ENCODE measurements around the gene HSPA5.

GRCh38 chr9:125239631-125240597 is 1.2 kb downstream of the HSPA5 start:
- no peak for TF ChIP-seq CTCF (conservative IDR thresholded peaks at IDR 0.05; ENCODE audit: low read depth, low read length)
- no peak for TF ChIP-seq EZH2 (IDR thresholded peaks at IDR 0.05; ENCODE audit: borderline replicate concordance, low read depth, low read length, poor library complexity, severe bottlenecking)

Measured in A673 (cell line).